ENCODE data around the gene TPGS2. TPM values are rescaled to one million over a fixed set of nuclear protein-coding genes. Genes with fewer than 3 reads are reported as not detected.

TPGS2 gene
- total RNA-seq, 1 donor from 2014 or later = 81.6 TPM

DNA sequence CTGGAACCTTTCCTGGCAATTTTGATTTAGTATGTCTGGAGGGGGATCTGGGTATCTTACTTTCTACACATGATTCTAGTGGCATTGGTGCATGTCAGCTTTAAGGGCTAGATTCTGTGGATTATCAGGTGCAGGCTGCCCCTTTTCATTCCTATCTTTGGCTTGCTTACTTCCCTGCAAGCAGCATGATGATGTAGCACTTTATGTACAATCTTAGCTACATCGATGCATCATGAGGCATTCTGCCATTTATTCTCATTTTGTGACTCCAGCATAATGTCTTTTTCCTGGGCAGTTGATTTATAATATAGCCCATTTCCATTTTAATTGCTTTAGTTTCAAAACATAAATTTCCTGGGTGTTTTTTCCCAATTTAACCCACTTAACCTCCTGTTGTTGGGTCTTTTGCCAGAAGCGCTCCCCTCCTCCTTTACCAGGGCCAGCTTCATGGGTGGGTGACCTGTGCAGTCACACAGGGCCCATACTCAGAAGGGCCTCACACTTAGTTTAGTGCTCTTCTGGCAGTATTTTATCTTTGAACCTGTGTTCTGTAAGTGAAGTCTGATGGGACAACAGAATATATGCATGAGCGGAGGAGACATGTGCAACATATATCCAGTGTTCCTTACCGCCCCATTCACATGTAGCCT lies 36.0 kb downstream of the TPGS2 start:
- peaks cover 77% of the 10 kb centered on the region for H3K36me3 Mint-ChIP-seq (ENCODE audit: low read depth)
- H3K4me1 Mint-ChIP-seq (ENCODE audit: low read depth) = no peaks in the 10 kb centered on the region
- H3K4me3 Mint-ChIP-seq (ENCODE audit: low read depth) = no peak overlapping the region
- peaks cover 14% of the 10 kb centered on the region for H3K9me3 Mint-ChIP-seq
- H3K27me3 Mint-ChIP-seq (ENCODE audit: low read depth) = no peaks in the 10 kb centered on the region
- intact Hi-C loops (cut with micrococcal nuclease) = no loop called here
- H3K27ac Mint-ChIP-seq = no peak overlapping the region
- no peak for DNase-seq (ENCODE audit: low spot score)

GRCh38 chr18:36786686-36787085 lies 42.1 kb downstream of the TPGS2 start:
- Mint-ChIP-seq H3K4me1 (ENCODE audit: low read depth) (peaks cover 4% of the 10 kb centered on the region), H3K36me3 (ENCODE audit: low read depth) (peaks cover 44% of the 10 kb centered on the region), H3K9me3 (peaks cover 14% of the 10 kb centered on the region), H3K27me3 (ENCODE audit: low read depth) (no peaks in the 10 kb centered on the region), H3K27ac (no peak overlapping the region), H3K4me3 (ENCODE audit: low read depth) (no peak overlapping the region)
- DNase-seq (ENCODE audit: low spot score) = no peak
- intact Hi-C loops (cut with micrococcal nuclease) = no loop called here

- H3K36me3 Mint-ChIP-seq (ENCODE audit: low read depth) = peaks cover 24% of the 10 kb centered on the region
These were observed 45.0 kb downstream of the TPGS2 start for GRCh38 chr18:36783792-36784191.

DNA sequence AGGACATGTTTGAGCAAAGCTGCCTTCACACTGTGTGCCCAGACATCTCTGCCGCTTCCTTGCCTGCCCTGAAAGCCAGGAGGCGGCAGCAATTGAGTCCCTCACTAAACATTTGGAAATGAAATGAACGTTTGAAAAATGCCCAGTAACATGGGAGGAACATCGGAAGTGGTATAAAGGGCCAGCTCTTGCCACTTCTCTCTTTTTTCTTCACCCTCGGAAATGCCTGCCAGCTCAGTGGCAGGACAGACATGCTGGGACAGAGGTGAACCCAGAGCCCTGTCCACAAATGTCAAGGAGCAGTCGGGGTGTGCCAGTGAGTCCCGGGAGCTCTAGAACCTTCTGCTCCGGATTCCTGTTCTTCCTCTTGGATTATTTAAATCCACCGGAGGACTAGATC lies 46.1 kb downstream of the TPGS2 start:
- no peak for DNase-seq (ENCODE audit: low spot score)
- H3K27me3 Mint-ChIP-seq (ENCODE audit: low read depth) = no peaks in the 10 kb centered on the region
- peaks cover 4% of the 10 kb centered on the region for H3K4me1 Mint-ChIP-seq (ENCODE audit: low read depth)
- no peak overlapping the region for H3K4me3 Mint-ChIP-seq (ENCODE audit: low read depth)
- H3K9me3 Mint-ChIP-seq = no peaks in the 10 kb centered on the region
- H3K27ac Mint-ChIP-seq = no peak overlapping the region
- peaks cover 27% of the 10 kb centered on the region for H3K36me3 Mint-ChIP-seq (ENCODE audit: low read depth)
- intact Hi-C loops (cut with micrococcal nuclease) = no loop called here

More at GRCh38 chr18:36783792-36784191, 45.0 kb downstream of the TPGS2 start:
- no peaks in the 10 kb centered on the region for H3K9me3 Mint-ChIP-seq
- no peak for DNase-seq (ENCODE audit: low spot score)
- H3K27ac Mint-ChIP-seq = no peak overlapping the region
- intact Hi-C loops (cut with micrococcal nuclease) = no loop called here
- H3K27me3 Mint-ChIP-seq (ENCODE audit: low read depth) = no peaks in the 10 kb centered on the region
- H3K4me3 Mint-ChIP-seq (ENCODE audit: low read depth) = no peak overlapping the region
- peaks cover 4% of the 10 kb centered on the region for H3K4me1 Mint-ChIP-seq (ENCODE audit: low read depth)

DNA sequence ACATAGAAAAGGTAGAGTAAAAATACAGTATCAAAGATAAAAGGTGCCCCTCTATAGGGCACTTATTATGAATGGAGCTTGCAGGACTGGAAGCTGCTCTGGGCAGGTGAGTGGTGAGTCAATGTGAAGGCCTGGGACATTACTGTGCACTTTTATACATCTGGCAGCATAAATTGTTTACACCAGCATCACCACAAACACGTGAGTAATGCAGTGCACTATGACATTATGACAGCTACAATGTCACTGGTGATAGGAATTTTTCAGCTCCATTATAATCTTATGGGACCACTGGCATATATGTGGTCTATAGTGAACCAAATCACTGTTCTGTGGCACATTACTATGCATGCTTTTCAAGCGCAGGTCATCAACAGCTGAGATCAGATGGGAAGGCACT lies 48.1 kb downstream of the TPGS2 start:
- H3K9me3 Mint-ChIP-seq = no peaks in the 10 kb centered on the region
- no peak overlapping the region for H3K4me3 Mint-ChIP-seq (ENCODE audit: low read depth)
- H3K4me1 Mint-ChIP-seq (ENCODE audit: low read depth) = no peaks in the 10 kb centered on the region
- DNase-seq (ENCODE audit: low spot score) = no peak
- peaks cover 18% of the 10 kb centered on the region for H3K36me3 Mint-ChIP-seq (ENCODE audit: low read depth)
- no peak overlapping the region for H3K27ac Mint-ChIP-seq
- intact Hi-C loops (cut with micrococcal nuclease) = no loop called here
- H3K27me3 Mint-ChIP-seq (ENCODE audit: low read depth) = no peaks in the 10 kb centered on the region

- no peaks in the 10 kb centered on the region for H3K9me3 Mint-ChIP-seq
- no peak for DNase-seq (ENCODE audit: low spot score)
- H3K4me1 Mint-ChIP-seq (ENCODE audit: low read depth) = peaks cover 5% of the 10 kb centered on the region
- no peak overlapping the region for H3K4me3 Mint-ChIP-seq (ENCODE audit: low read depth)
- H3K36me3 Mint-ChIP-seq (ENCODE audit: low read depth) = peaks cover 10% of the 10 kb centered on the region
- H3K27ac Mint-ChIP-seq = no peak overlapping the region
- intact Hi-C loops (cut with micrococcal nuclease) = no loop called here
- no peaks in the 10 kb centered on the region for H3K27me3 Mint-ChIP-seq (ENCODE audit: low read depth)
These were observed 51.2 kb downstream of the TPGS2 start for GRCh38 chr18:36777566-36777965.

- Mint-ChIP-seq H3K4me3 (ENCODE audit: low read depth) (no peak overlapping the region), H3K9me3 (no peaks in the 10 kb centered on the region), H3K4me1 (ENCODE audit: low read depth) (peaks cover 10% of the 10 kb centered on the region), H3K27ac (no peak overlapping the region), H3K27me3 (ENCODE audit: low read depth) (no peaks in the 10 kb centered on the region), H3K36me3 (ENCODE audit: low read depth) (peaks cover 10% of the 10 kb centered on the region)
- intact Hi-C loops (cut with micrococcal nuclease) = no loop called here
- DNase-seq (ENCODE audit: low spot score) = no peak
These were observed 52.2 kb downstream of the TPGS2 start for GRCh38 chr18:36776650-36777049.

DNA sequence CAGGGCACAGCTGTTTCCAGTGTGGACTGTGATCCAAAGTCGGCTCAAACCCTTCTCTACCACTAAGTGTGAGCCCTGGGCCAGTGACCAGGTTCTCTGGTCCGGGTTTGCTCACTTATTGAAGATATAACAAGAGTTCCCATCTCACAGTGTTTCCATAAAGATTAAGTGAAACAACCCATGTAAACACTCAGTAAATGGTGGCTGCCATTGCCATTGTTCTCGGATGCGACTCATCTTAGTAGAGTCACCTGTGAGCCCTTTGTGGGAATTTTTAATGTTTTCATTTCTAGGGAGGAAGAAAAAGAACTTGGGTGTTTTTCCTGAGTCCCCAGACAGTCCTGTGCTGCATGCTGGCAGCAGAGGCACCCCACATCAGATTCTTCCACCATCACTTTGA lies 53.4 kb downstream of the TPGS2 start:
- no peak for DNase-seq (ENCODE audit: low spot score)
- peaks cover 22% of the 10 kb centered on the region for H3K4me1 Mint-ChIP-seq (ENCODE audit: low read depth)
- intact Hi-C loops (cut with micrococcal nuclease) = no loop called here
- peaks cover 7% of the 10 kb centered on the region for H3K36me3 Mint-ChIP-seq (ENCODE audit: low read depth)
- H3K4me3 Mint-ChIP-seq (ENCODE audit: low read depth) = no peak overlapping the region
- no peaks in the 10 kb centered on the region for H3K27me3 Mint-ChIP-seq (ENCODE audit: low read depth)
- H3K27ac Mint-ChIP-seq = no peak overlapping the region
- no peaks in the 10 kb centered on the region for H3K9me3 Mint-ChIP-seq

GRCh38 chr18:36772241-36772723 lies 56.5 kb downstream of the TPGS2 start:
- intact Hi-C loops (cut with micrococcal nuclease) = loop anchor here (5.0 kb wide), 2 partner anchors 35 to 55 kb away; partner anchors contain the start of genes KIAA1328 and TPGS2
- no peaks in the 10 kb centered on the region for H3K9me3 Mint-ChIP-seq

DNA sequence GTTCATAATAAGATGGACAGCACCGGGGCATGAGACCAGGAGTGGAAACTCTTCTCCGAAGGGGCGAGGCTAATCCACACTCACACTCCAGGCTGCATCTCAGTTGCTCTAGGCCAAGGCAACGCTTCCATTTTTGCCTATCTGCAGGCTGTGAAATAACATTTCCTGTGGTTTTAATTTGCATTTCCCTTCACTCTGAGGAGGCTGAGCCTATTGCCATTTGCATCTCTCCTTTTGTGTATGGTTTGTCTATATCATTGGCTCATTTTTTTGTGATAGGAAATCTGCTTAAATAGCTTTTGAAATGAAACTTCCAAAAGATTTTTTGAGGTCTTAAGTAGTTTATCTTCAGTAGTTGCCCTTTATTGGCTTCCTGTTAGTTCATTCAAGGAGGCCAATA lies 57.6 kb downstream of the TPGS2 start:
- Mint-ChIP-seq H3K36me3 (ENCODE audit: low read depth) (no peaks in the 10 kb centered on the region), H3K27ac (peak overlapping the region; percentile 54), H3K4me3 (ENCODE audit: low read depth) (no peak overlapping the region), H3K4me1 (ENCODE audit: low read depth) (peaks cover 22% of the 10 kb centered on the region), H3K27me3 (ENCODE audit: low read depth) (no peaks in the 10 kb centered on the region), H3K9me3 (no peaks in the 10 kb centered on the region)
- intact Hi-C loops (cut with micrococcal nuclease) = loop anchor here (5.0 kb wide), 2 partner anchors 36 to 56 kb away; partner anchors contain the start of genes KIAA1328 and TPGS2
- DNase-seq (ENCODE audit: low spot score) = no peak

More at GRCh38 chr18:36772241-36772723, 56.5 kb downstream of the TPGS2 start:
- no peak overlapping the region for H3K4me3 Mint-ChIP-seq (ENCODE audit: low read depth)
- H3K27me3 Mint-ChIP-seq (ENCODE audit: low read depth) = no peaks in the 10 kb centered on the region
- H3K4me1 Mint-ChIP-seq (ENCODE audit: low read depth) = peaks cover 22% of the 10 kb centered on the region
- no peaks in the 10 kb centered on the region for H3K36me3 Mint-ChIP-seq (ENCODE audit: low read depth)
- DNase-seq (ENCODE audit: low spot score) = no peak
- no peak overlapping the region for H3K27ac Mint-ChIP-seq

- Mint-ChIP-seq H3K4me1 (ENCODE audit: low read depth) (peaks cover 22% of the 10 kb centered on the region), H3K27me3 (ENCODE audit: low read depth) (no peaks in the 10 kb centered on the region), H3K4me3 (ENCODE audit: low read depth) (no peak overlapping the region), H3K9me3 (no peaks in the 10 kb centered on the region), H3K27ac (no peak overlapping the region), H3K36me3 (ENCODE audit: low read depth) (no peaks in the 10 kb centered on the region)
- DNase-seq (ENCODE audit: low spot score) = no peak
- intact Hi-C loops (cut with micrococcal nuclease) = loop anchor here (5.0 kb wide), 2 partner anchors 37 to 57 kb away; partner anchors contain the start of genes KIAA1328 and TPGS2
These were observed 58.4 kb downstream of the TPGS2 start for GRCh38 chr18:36770315-36770946.

DNA sequence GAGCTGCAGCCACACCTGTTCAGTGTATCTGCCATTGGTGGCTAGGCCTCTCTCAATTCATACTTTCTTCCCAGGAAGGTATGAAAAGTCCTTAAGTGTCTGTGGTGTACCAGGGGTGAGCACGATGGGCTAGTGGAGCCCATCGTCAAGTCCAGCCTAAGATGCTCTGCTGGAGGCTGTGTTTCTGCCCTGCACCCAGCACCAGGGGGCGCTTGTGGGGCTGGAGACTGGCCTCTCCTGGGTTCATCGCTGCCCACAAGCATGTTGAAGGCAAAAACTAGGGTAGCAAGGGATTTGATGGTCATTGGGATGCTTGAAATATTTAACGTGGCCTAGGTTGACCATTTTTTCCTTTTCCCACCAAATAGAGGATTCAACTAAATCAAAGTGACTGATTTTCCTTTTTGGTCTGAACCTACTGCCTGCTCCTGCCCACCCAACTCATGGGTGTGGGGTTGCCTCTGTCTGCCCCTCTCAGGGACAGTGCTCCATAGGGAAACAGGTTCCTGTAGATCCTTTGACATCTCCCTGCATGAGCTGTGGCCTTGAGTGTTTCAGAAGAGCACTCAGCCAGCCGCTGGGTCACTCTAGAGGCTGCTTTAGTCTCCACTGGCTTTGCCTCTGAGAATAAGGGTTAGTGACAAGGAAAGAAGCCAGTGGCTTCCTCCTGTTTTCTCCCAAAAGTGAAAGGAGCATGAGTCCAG lies 59.0 kb downstream of the TPGS2 start:
- Mint-ChIP-seq H3K27ac (no peak overlapping the region), H3K4me1 (ENCODE audit: low read depth) (peaks cover 22% of the 10 kb centered on the region), H3K4me3 (ENCODE audit: low read depth) (no peak overlapping the region), H3K36me3 (ENCODE audit: low read depth) (no peaks in the 10 kb centered on the region), H3K27me3 (ENCODE audit: low read depth) (no peaks in the 10 kb centered on the region), H3K9me3 (no peaks in the 10 kb centered on the region)
- no peak for DNase-seq (ENCODE audit: low spot score)
- intact Hi-C loops (cut with micrococcal nuclease) = loop anchor here (5.0 kb wide), 2 partner anchors 38 to 58 kb away; partner anchors contain the start of genes KIAA1328 and TPGS2

GRCh38 chr18:36769172-36769571 lies 59.6 kb downstream of the TPGS2 start:
- no peak for DNase-seq (ENCODE audit: low spot score)
- intact Hi-C loops (cut with micrococcal nuclease) = no loop called here
- H3K4me3 Mint-ChIP-seq (ENCODE audit: low read depth) = no peak overlapping the region
- H3K27ac Mint-ChIP-seq = no peak overlapping the region
- H3K4me1 Mint-ChIP-seq (ENCODE audit: low read depth) = peaks cover 21% of the 10 kb centered on the region
- H3K36me3 Mint-ChIP-seq (ENCODE audit: low read depth) = no peaks in the 10 kb centered on the region
- H3K9me3 Mint-ChIP-seq = no peaks in the 10 kb centered on the region
- no peaks in the 10 kb centered on the region for H3K27me3 Mint-ChIP-seq (ENCODE audit: low read depth)

All from activated T-helper 2 cell treated with anti-CD3 and anti-CD28 coated beads, Interferon-gamma antibody, Interleukin-2, Interleukin-4, amounts not matched to agents 10 μg/mL and 5 μg/mL and 100 μg/mL, durations not matched to agents 14 hours and 24 hours and 36 hours (primary cell).